Smooth muscle cell (in vitro differentiated cells): Measurements from ENCODE around the gene C9. TPM values are rescaled to one million over a fixed set of nuclear protein-coding genes. Genes with fewer than 3 reads are reported as not detected.

Experiments
- DNase-seq: peaks from one replicate; lab custom pipeline; 2025; ENCODE audit not compliant: unreplicated experiment; lab: John Stamatoyannopoulos, UW
- H2AFZ ChIP-seq: fragments of 200-600 bp; sonication (generic); 2 replicates; pipeline ENCODE4 v1.6.0; 2016; ENCODE audit warnings: antibody characterized with exemption, low read depth, mild to moderate bottlenecking
- H3F3A ChIP-seq: fragments of 200-600 bp; sonication (generic); 2 replicates; pipeline ENCODE4 v1.6.0; 2017; ENCODE audit warnings: antibody characterized with exemption, low read depth
- H3K27ac ChIP-seq: fragments of 200-600 bp; sonication (generic); 2 replicates; pipeline ENCODE4 v1.5.1; 2016; ENCODE audit warnings: low read depth, mild to moderate bottlenecking
- H3K27me3 ChIP-seq: fragments of 200-600 bp; sonication (generic); 2 replicates; pipeline ENCODE4 v1.6.1; 2016; ENCODE audit warnings: low read depth, mild to moderate bottlenecking
- H3K36me3 ChIP-seq: fragments of 200-600 bp; sonication (generic); 2 replicates; pipeline ENCODE4 v1.5.1; 2016; ENCODE audit warnings: low read depth
- H3K4me1 ChIP-seq: fragments of 200-600 bp; sonication (generic); 2 replicates; pipeline ENCODE4 v1.5.1; 2016; ENCODE audit warnings: low read depth
- H3K4me2 ChIP-seq: fragments of 200-600 bp; sonication (generic); 2 replicates; pipeline ENCODE4 v1.6.0; 2016; ENCODE audit warnings: mild to moderate bottlenecking
- H3K4me3 ChIP-seq: fragments of 200-600 bp; sonication (generic); 2 replicates; pipeline ENCODE4 v1.5.1; 2016; ENCODE audit warnings: mild to moderate bottlenecking
- H3K79me2 ChIP-seq: fragments of 200-600 bp; sonication (generic); 2 replicates; pipeline ENCODE4 v1.6.0; 2016; ENCODE audit warnings: low read depth, mild to moderate bottlenecking
- H3K9ac ChIP-seq: fragments of 200-600 bp; sonication (generic); 2 replicates; pipeline ENCODE4 v1.6.0; 2016; ENCODE audit warnings: low read depth
- H3K9me3 ChIP-seq: fragments of 200-600 bp; sonication (generic); replicated peaks from 2 replicates; pipeline ENCODE4 v1.5.1; 2016; ENCODE audit warnings: low read depth
- H4K20me1 ChIP-seq: fragments of 200-600 bp; sonication (generic); 2 replicates; pipeline ENCODE4 v1.6.0; 2016; ENCODE audit warnings: low read depth
- WGBS: methylation state at CpG from one replicate; pipeline ENCODE4 v1.1.7; 2016; ENCODE audit warnings: low lambda C conversion rate; 5-methylcytosine and 5-hydroxymethylcytosine counted together
- polyA plus RNA-seq: library from polyadenylated mRNA; unstranded; fragments of >200 nt; fragmentation: Nextera tagmentation; extraction: Ambion mirVana; gene quantifications from 2 replicates; pipeline ENCODE4 v1.2.1, GENCODE V29; 2016
- total RNA-seq: library from RNA; depleted of rRNA; stranded (reverse); fragments of >200 nt; gene quantifications from 2 replicates; pipeline ENCODE4 v1.2.3, GENCODE V29; 2014
- TF ChIP-seq, protein P1 (sequence below): fragments of 200-600 bp; sonication (generic); IDR thresholded peaks from 2 replicates; pipeline ENCODE4 v1.5.1; 2017; ENCODE audit warnings: borderline replicate concordance, mild to moderate bottlenecking, antibody characterized with exemption; ENCODE audit not compliant: insufficient read depth, poor library complexity, severe bottlenecking

Gene C9
- total and polyA plus RNA-seq, 2 experiments from 2014 or later, result not detected

DNA sequence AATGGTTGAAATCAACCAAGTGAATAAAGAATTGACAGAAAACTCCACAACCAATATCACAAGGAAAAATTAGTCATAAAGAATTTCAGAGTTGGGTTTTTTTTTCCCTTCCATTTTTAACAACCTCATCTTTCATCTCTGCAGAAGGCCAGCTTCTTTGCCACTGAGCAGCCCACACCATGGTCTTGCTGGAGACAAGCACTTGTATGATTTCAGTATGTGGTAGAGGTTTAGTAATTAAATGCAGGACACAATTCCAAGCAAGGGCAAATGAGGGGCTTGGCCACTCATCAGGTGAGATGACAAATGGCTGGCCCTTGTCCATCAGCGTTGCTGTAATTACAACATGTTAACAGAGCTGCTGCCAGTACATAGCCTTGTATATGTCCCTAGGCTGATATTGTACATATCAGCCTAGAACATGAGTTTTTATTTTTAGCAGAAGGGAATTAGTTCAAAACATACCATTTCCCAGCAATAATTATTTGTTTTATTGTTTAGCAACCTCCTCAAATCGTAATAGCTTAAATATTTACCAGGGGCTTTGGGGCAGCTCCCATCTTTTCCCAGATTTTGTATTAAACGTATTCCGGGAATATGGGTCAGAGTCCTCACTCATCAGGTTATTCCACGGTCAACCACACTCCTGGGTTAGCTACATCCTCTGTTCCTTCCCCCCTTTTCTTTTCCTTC lies 5.0 kb upstream of the C9 start:
- Histone ChIP-seq H3K4me1 (no peaks in the 10 kb centered on the region), H3K4me2 (no peak overlapping the region), H3K9ac (no peak overlapping the region), H4K20me1 (no peaks in the 10 kb centered on the region), H3K27ac (no peak overlapping the region), H3K4me3 (no peak overlapping the region), H3K79me2 (no peaks in the 10 kb centered on the region), H3K9me3 (no peaks in the 10 kb centered on the region), H3F3A (no peaks in the 10 kb centered on the region), H3K36me3 (no peaks in the 10 kb centered on the region), H3K27me3 (no peaks in the 10 kb centered on the region), H2AFZ (no peak overlapping the region)
- TF ChIP-seq, protein P1, sequence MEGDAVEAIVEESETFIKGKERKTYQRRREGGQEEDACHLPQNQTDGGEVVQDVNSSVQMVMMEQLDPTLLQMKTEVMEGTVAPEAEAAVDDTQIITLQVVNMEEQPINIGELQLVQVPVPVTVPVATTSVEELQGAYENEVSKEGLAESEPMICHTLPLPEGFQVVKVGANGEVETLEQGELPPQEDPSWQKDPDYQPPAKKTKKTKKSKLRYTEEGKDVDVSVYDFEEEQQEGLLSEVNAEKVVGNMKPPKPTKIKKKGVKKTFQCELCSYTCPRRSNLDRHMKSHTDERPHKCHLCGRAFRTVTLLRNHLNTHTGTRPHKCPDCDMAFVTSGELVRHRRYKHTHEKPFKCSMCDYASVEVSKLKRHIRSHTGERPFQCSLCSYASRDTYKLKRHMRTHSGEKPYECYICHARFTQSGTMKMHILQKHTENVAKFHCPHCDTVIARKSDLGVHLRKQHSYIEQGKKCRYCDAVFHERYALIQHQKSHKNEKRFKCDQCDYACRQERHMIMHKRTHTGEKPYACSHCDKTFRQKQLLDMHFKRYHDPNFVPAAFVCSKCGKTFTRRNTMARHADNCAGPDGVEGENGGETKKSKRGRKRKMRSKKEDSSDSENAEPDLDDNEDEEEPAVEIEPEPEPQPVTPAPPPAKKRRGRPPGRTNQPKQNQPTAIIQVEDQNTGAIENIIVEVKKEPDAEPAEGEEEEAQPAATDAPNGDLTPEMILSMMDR, result no peak
- 92% methylated on average over 5 of the region's 5 CpGs for WGBS
- no peak for DNase-seq

DNA sequence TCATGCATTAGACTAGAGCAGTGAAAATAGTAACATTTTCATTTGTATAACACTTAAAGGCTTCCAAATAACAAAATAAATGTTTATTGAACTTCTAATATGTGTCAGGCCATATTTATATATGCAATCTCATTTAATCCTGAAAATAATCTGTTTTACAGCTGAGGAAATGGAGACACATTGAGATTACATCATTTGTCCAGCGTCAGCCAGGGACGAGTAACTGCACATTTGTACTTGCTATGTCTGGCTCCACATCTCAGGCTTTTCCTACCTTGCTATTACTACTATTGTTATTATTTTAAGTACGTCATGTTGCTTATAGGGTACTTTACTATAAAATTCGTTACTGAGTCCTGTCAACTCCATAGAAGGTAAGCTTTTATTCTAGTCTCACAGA lies 3.8 kb upstream of the C9 start:
- no peaks in the 10 kb centered on the region for H3K4me1 ChIP-seq
- H3K9me3 ChIP-seq, result no peaks in the 10 kb centered on the region
- no peak overlapping the region for H3K9ac ChIP-seq
- H3K4me2 ChIP-seq, result no peak overlapping the region
- H2AFZ ChIP-seq, result no peak overlapping the region
- H3K36me3 ChIP-seq, result no peaks in the 10 kb centered on the region
- WGBS, result 86% methylated on average over 4 of the region's 4 CpGs
- H3K79me2 ChIP-seq, result no peaks in the 10 kb centered on the region
- H3F3A ChIP-seq, result no peaks in the 10 kb centered on the region
- no peak overlapping the region for H3K4me3 ChIP-seq
- no peak for DNase-seq
- H3K27ac ChIP-seq, result no peak overlapping the region
- H3K27me3 ChIP-seq, result no peaks in the 10 kb centered on the region
- no peaks in the 10 kb centered on the region for H4K20me1 ChIP-seq
- TF ChIP-seq, protein P1, result no peak

GRCh38 chr5:39367711-39368110 lies 3.4 kb upstream of the C9 start:
- no peak overlapping the region for H2AFZ ChIP-seq
- H3K79me2 ChIP-seq, result no peaks in the 10 kb centered on the region
- H3K9ac ChIP-seq, result no peak overlapping the region
- TF ChIP-seq, protein P1, result no peak
- H3F3A ChIP-seq, result no peaks in the 10 kb centered on the region
- H3K27ac ChIP-seq, result no peak overlapping the region
- no peak overlapping the region for H3K4me2 ChIP-seq
- WGBS, result 92% methylated on average over 3 of the region's 3 CpGs
- no peaks in the 10 kb centered on the region for H3K36me3 ChIP-seq
- no peak overlapping the region for H3K4me3 ChIP-seq
- no peaks in the 10 kb centered on the region for H3K4me1 ChIP-seq
- DNase-seq, result no peak
- H4K20me1 ChIP-seq, result no peaks in the 10 kb centered on the region
- no peaks in the 10 kb centered on the region for H3K9me3 ChIP-seq
- H3K27me3 ChIP-seq, result no peaks in the 10 kb centered on the region

DNA sequence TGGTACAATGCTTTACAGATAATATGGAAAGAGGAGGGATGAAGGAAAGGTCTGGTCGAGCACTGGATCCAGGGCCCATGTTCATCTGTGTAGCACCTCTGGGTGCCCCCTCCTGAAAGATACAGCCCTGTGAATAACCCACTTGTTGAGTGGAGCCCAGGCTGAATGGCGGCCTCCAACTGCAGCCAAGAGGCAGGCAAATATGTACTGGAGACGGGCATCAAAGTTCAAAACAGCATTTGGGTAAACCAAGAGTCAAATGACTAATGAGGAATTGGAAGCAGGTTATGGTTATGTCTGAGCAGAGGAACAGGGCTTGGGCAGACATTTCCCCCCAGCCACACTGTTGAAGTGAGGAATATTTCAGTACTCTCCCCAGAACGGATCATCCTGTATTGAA lies 1.1 kb downstream of the C9 start:
- Histone ChIP-seq H3K4me3 (no peak overlapping the region), H3K4me1 (no peaks in the 10 kb centered on the region), H3K27ac (no peak overlapping the region), H3K79me2 (no peaks in the 10 kb centered on the region), H3K4me2 (no peak overlapping the region), H3K36me3 (no peaks in the 10 kb centered on the region), H3K9me3 (no peaks in the 10 kb centered on the region), H2AFZ (no peak overlapping the region), H4K20me1 (no peaks in the 10 kb centered on the region), H3K27me3 (no peaks in the 10 kb centered on the region), H3K9ac (no peak overlapping the region), H3F3A (no peaks in the 10 kb centered on the region)
- DNase-seq, result no peak
- TF ChIP-seq, protein P1, result no peak
- WGBS, result over 99% methylated on average over 4 of the region's 4 CpGs
